ENCODE measurements around the gene HOMER1.

The HOMER1 gene

GRCh38 chr5:79456400-79456799, 57.5 kb downstream of the HOMER1 start:
- no peak for DNase-seq (ENCODE audit: extremely low spot score)
- ChIA-PET CTCF (interaction anchor here (2.9 to 3.3 kb wide), 2 partner anchors 9 to 323 kb away, joined by 13 to 14 read pairs; no protein-coding TSS in a partner anchor), POLR2A (no interaction called here)
- TF ChIP-seq, protein P1, sequence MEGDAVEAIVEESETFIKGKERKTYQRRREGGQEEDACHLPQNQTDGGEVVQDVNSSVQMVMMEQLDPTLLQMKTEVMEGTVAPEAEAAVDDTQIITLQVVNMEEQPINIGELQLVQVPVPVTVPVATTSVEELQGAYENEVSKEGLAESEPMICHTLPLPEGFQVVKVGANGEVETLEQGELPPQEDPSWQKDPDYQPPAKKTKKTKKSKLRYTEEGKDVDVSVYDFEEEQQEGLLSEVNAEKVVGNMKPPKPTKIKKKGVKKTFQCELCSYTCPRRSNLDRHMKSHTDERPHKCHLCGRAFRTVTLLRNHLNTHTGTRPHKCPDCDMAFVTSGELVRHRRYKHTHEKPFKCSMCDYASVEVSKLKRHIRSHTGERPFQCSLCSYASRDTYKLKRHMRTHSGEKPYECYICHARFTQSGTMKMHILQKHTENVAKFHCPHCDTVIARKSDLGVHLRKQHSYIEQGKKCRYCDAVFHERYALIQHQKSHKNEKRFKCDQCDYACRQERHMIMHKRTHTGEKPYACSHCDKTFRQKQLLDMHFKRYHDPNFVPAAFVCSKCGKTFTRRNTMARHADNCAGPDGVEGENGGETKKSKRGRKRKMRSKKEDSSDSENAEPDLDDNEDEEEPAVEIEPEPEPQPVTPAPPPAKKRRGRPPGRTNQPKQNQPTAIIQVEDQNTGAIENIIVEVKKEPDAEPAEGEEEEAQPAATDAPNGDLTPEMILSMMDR (IDR thresholded peaks at IDR 0.05; ENCODE audit: control extremely low read depth, extremely low read depth, low read depth, missing control alignments) = no peak

DNA sequence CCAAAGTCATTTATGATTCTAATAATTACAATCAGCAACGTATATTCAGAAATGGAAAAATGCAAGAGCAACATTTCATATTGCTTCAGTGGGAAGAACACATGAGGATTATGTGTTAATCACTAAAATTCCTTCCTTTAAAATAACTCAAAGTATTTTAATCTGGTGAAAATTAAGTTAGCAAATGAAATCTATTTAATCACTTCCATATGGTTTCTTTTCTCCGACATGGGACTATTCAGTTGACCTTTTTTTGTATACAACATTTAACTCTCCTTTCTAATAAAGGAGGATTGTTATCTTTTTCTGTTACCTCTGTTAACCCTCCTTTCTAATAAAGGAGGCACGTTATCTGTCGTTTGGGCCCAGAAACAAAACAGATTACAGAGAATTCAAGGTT, 59.9 kb downstream of the HOMER1 start:
- no peak for DNase-seq (ENCODE audit: extremely low spot score)
- POLR2A ChIA-PET = no interaction called here
- TF ChIP-seq, protein P1 (IDR thresholded peaks at IDR 0.05; ENCODE audit: control extremely low read depth, extremely low read depth, low read depth, missing control alignments) = no peak
- CTCF ChIA-PET = interaction anchor here (1.6 to 3.3 kb wide), 3 partner anchors 11 to 320 kb away, joined by 3 to 13 read pairs (median 4); no protein-coding TSS in a partner anchor

- TF ChIP-seq, protein P1 (IDR thresholded peaks at IDR 0.05; ENCODE audit: control extremely low read depth, extremely low read depth, low read depth, missing control alignments) = no peak
- CTCF ChIA-PET = interaction anchor here (0.7 to 3.6 kb wide), 7 partner anchors 12 to 424 kb away, joined by 3 to 18 read pairs (median 4); no protein-coding TSS in a partner anchor
- POLR2A ChIA-PET = no interaction called here
- no peak for DNase-seq (ENCODE audit: extremely low spot score)
These were observed 65.6 kb downstream of the HOMER1 start for GRCh38 chr5:79448336-79448735.

GRCh38 chr5:79436821-79437220, 77.1 kb downstream of the HOMER1 start:
- CTCF ChIA-PET = interaction anchor here (1.6 to 1.8 kb wide), 2 partner anchors 12 to 20 kb away, joined by 4 read pairs; no protein-coding TSS in a partner anchor
- TF ChIP-seq, protein P1 (IDR thresholded peaks at IDR 0.05; ENCODE audit: control extremely low read depth, extremely low read depth, low read depth, missing control alignments) = no peak
- no peak for DNase-seq (ENCODE audit: extremely low spot score)

GRCh38 chr5:79436224-79436623, 77.7 kb downstream of the HOMER1 start:
- CTCF ChIA-PET = interaction anchor here (1.6 to 1.8 kb wide), 2 partner anchors 12 to 20 kb away, joined by 4 read pairs; no protein-coding TSS in a partner anchor
- POLR2A ChIA-PET = no interaction called here
- TF ChIP-seq, protein P1 (IDR thresholded peaks at IDR 0.05; ENCODE audit: control extremely low read depth, extremely low read depth, low read depth, missing control alignments) = no peak
- no peak for DNase-seq (ENCODE audit: extremely low spot score)

More at GRCh38 chr5:79436821-79437220, 77.1 kb downstream of the HOMER1 start:
- POLR2A ChIA-PET = no interaction called here

DNA sequence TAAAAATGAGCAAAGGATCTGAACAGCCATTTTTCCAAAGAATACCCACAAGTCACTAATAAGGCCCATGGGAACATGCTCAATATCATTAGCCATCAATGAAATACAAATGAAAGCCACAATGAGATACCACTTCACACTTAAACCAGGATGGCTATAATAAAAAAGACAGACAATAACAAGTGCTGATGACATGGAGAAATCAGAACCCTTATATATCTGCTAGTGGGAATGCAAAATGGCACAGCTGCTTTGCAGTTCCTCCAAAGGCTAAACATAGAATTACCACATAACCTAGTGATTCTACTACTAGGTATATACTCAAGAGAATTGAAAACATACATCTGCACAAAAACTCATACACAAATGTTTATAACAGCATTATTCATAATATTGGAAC, 83.7 kb downstream of the HOMER1 start:
- TF ChIP-seq, protein P1 (IDR thresholded peaks at IDR 0.05; ENCODE audit: control extremely low read depth, extremely low read depth, low read depth, missing control alignments) = no peak
- CTCF ChIA-PET = no interaction called here
- DNase-seq (ENCODE audit: extremely low spot score) = no peak
- POLR2A ChIA-PET = no interaction called here
